GM12878 (cell line): ENCODE measurements around the gene NCAPD2. TPM values are rescaled to one million over a fixed set of nuclear protein-coding genes. Genes with fewer than 3 reads are reported as not detected.
A peak's percentile ranks its signal among the peaks of the same experiment; 100 is the strongest.

Experiments used
- CBX5 ChIP-seq: sonication (generic); IDR thresholded peaks from 2 replicates; pipeline ENCODE4 v1.6.1; 2016; ENCODE audit warnings: low read depth, moderate library complexity, mild to moderate bottlenecking, inconsistent platforms
- CREM ChIP-seq: IDR thresholded peaks from 2 replicates; pipeline ENCODE4 v1.6.1; 2014; ENCODE audit warnings: antibody characterized with exemption, low read depth
- ESRRA ChIP-seq: IDR thresholded peaks from 2 replicates; pipeline ENCODE4 v1.6.1; 2012; ENCODE audit warnings: mild to moderate bottlenecking, low read length, improper control_type of control experiment
- IKZF2 ChIP-seq, 2 experiments: fragments of 450-650 bp; IDR thresholded peaks; 2 replicates each; pipeline ENCODE4 v1.6.1; 2017; ENCODE audit warnings: mild to moderate bottlenecking in 2 of 2, moderate library complexity in 2 of 2
- LARP7 ChIP-seq: fragments of 450-650 bp; IDR thresholded peaks from 2 replicates; pipeline ENCODE4 v1.6.1; 2017; ENCODE audit warnings: mild to moderate bottlenecking
- NR2C2 ChIP-seq: IDR thresholded peaks from 2 replicates; pipeline ENCODE4 v1.6.1; 2011; ENCODE audit warnings: borderline replicate concordance, low read depth; ENCODE audit not compliant: control insufficient read depth, insufficient read length
- POLR2AphosphoS2 ChIP-seq: IDR thresholded peaks from 2 replicates; pipeline ENCODE4 v1.6.1; 2011; ENCODE audit warnings: low read depth, mild to moderate bottlenecking, low read length, improper control_type of control experiment, moderate library complexity
- POLR2AphosphoS5 ChIP-seq: IDR thresholded peaks from 2 replicates; pipeline ENCODE4 v1.6.1; 2011; ENCODE audit warnings: mild to moderate bottlenecking, low read length, inconsistent platforms
- SIN3A ChIP-seq: IDR thresholded peaks from 2 replicates; pipeline ENCODE4 v1.6.1; 2012; ENCODE audit warnings: low read depth, low read length, improper control_type of control experiment
- SPI1 ChIP-seq: IDR thresholded peaks from 2 replicates; pipeline ENCODE4 v1.6.1; 2011; ENCODE audit warnings: low read depth, mild to moderate bottlenecking, low read length, moderate library complexity, borderline replicate concordance; ENCODE audit not compliant: insufficient read depth
- TAF1 ChIP-seq: IDR thresholded peaks from 2 replicates; pipeline ENCODE4 v1.6.1; 2011; ENCODE audit warnings: mild to moderate bottlenecking, low read depth, low read length, borderline replicate concordance
- TBL1XR1 ChIP-seq: IDR thresholded peaks from 2 replicates; pipeline ENCODE4 v1.6.1; 2012; ENCODE audit warnings: low read depth, low read length, improper control_type of control experiment
- TCF3 ChIP-seq: IDR thresholded peaks from 2 replicates; pipeline ENCODE4 v1.6.1; 2012; ENCODE audit warnings: low read depth, mild to moderate bottlenecking, low read length, borderline replicate concordance; ENCODE audit not compliant: insufficient read depth
- YY1 ChIP-seq: IDR thresholded peaks from 2 replicates; pipeline ENCODE4 v1.6.1; 2011; ENCODE audit warnings: low read depth, mild to moderate bottlenecking, low read length
- ZNF622 ChIP-seq: fragments of 450-650 bp; IDR thresholded peaks from 2 replicates; pipeline ENCODE4 v1.6.1; 2017; ENCODE audit warnings: mild to moderate bottlenecking, inconsistent platforms
- polyA plus RNA-seq, 11 experiments: library from polyadenylated mRNA; depleted of rRNA in 4 of 11; unstranded in 6 of 11; stranded (reverse) in 5 of 11; fragments of >200 nt; fragmentation: Nextera tagmentation in 4 of 11; fragmentation: Illumina TruSeq in 1 of 11; extraction: Ambion mirVana in 4 of 11; extraction: Trizol in 1 of 11; gene quantifications; 1 replicate in 1 of 11; 2 replicates in 10 of 11; pipeline versions ENCODE4 v1.2.1 to v1.2.3, GENCODE V29; 2011 to 2016; ENCODE audit warnings: inconsistent platforms in 2 of 11, missing spikeins in 2 of 11, low read depth in 1 of 11
- total RNA-seq, 4 experiments: library from RNA; depleted of rRNA in 3 of 4; stranded (reverse); fragments of >200 nt in 3 of 4; fragmentation: Illumina TruSeq in 1 of 4; extraction: Trizol in 1 of 4; gene quantifications; 2 replicates each; pipeline versions ENCODE4 v1.2.1 to v1.2.3, GENCODE V29; 2013 to 2021
- TF ChIP-seq, protein P1 (sequence below): fragments of 450-650 bp; IDR thresholded peaks from 2 replicates; pipeline ENCODE4 v1.6.1; 2017; ENCODE audit warnings: mild to moderate bottlenecking, low read depth, inconsistent platforms; ENCODE audit not compliant: poor library complexity, severe bottlenecking

The NCAPD2 gene
- total and polyA plus RNA-seq, 10 of the 15 experiments (the other 5 are each of a cell fraction or from before 2014, with no cell fraction given), result 24.2 to 160 (median 110) TPM

GRCh38 chr12:6534945-6535696 lies 41.2 kb downstream of the NCAPD2 start (continued):
- TF ChIP-seq, protein P1, sequence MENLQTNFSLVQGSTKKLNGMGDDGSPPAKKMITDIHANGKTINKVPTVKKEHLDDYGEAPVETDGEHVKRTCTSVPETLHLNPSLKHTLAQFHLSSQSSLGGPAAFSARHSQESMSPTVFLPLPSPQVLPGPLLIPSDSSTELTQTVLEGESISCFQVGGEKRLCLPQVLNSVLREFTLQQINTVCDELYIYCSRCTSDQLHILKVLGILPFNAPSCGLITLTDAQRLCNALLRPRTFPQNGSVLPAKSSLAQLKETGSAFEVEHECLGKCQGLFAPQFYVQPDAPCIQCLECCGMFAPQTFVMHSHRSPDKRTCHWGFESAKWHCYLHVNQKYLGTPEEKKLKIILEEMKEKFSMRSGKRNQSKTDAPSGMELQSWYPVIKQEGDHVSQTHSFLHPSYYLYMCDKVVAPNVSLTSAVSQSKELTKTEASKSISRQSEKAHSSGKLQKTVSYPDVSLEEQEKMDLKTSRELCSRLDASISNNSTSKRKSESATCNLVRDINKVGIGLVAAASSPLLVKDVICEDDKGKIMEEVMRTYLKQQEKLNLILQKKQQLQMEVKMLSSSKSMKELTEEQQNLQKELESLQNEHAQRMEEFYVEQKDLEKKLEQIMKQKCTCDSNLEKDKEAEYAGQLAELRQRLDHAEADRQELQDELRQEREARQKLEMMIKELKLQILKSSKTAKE, result no peak
- TF ChIP-seq POLR2AphosphoS2, result peak; percentile 52; the same call in 1 of the 2 replicates
- peak; percentile 73 for TF ChIP-seq POLR2AphosphoS5
- TF ChIP-seq CREM, result no peak; the same call in 1 of the 2 replicates
- peak; percentile 16; the same call in 1 of the 2 replicates for TF ChIP-seq TAF1
- TF ChIP-seq TBL1XR1, result no peak
- 0 out of 2 replicates have a peak, but pooled peaks have one; percentile 23 for TF ChIP-seq TCF3
- no peak for TF ChIP-seq ESRRA
- TF ChIP-seq YY1, result peak; percentile 85
- no peak; the same call in none of the 2 replicates for TF ChIP-seq LARP7
- no peak for TF ChIP-seq ZNF622
- no peak for TF ChIP-seq CBX5
- no peak for TF ChIP-seq SPI1
- TF ChIP-seq NR2C2, result no peak
- peak; percentile 72; the same call in 1 of the 2 replicates for TF ChIP-seq SIN3A
- peak; percentile 18 to 31; a peak in 2 of 4 replicates for TF ChIP-seq IKZF2 (IDR thresholded peaks at IDR 0.05)
